Tibial nerve (tissue), 4 donors: ENCODE measurements around the gene ZBTB34. TPM values are rescaled to one million over a fixed set of nuclear protein-coding genes. Genes with fewer than 3 reads are reported as not detected.
A peak's percentile ranks its signal among the peaks of the same experiment; 100 is the strongest.

Experiments used
- DNase-seq, 2 donors: peaks; one replicate each; pipeline ENCODE4 v3.0.0-alpha.2; 2019; ENCODE audit warnings: low spot score in 2 of 2
- H3K27ac ChIP-seq, 4 donors: fragments of 200-600 bp; sonication (generic) in 3 of 4; one replicate each; pipeline ENCODE4 v1.5.1; 2017 to 2019; ENCODE audit warnings: mild to moderate bottlenecking in 1 of 4
- H3K27me3 ChIP-seq, 2 donors: fragments of 200-600 bp; sonication (generic) in 1 of 2; one replicate each; pipeline versions ENCODE4 v1.5.1 to v1.6.0; 2017 to 2019
- H3K36me3 ChIP-seq, 3 donors: fragments of 200-600 bp; sonication (generic); one replicate each; pipeline ENCODE4 v1.5.1; 2018 to 2019
- H3K4me1 ChIP-seq, 4 donors: fragments of 200-600 bp; sonication (generic) in 3 of 4; one replicate each; pipeline ENCODE4 v1.5.1; 2017 to 2019
- H3K4me3 ChIP-seq, 4 donors: fragments of 200-600 bp; sonication (generic) in 3 of 4; one replicate each; pipeline ENCODE4 v1.5.1; 2017 to 2019; ENCODE audit warnings: mild to moderate bottlenecking in 1 of 4, moderate library complexity in 1 of 4
- H3K9me3 ChIP-seq, 4 donors: fragments of 200-600 bp; sonication (generic) in 3 of 4; one replicate each; pipeline ENCODE4 v1.5.1; 2017 to 2019
- CTCF ChIP-seq, 5 experiments: fragments of 200-600 bp in 3 of 5; fragments of 450-650 bp in 2 of 5; sonication (generic) in 3 of 5; IDR thresholded peaks; one replicate each; pipeline ENCODE4 v1.5.1; 2016 to 2019; ENCODE audit warnings: antibody characterized with exemption in 5 of 5, mild to moderate bottlenecking in 3 of 5, moderate library complexity in 2 of 5
- EP300 ChIP-seq, 2 donors: sonication (generic); formaldehyde crosslinking; IDR thresholded peaks; one replicate each; pipeline ENCODE4 v1.6.1; 2017; ENCODE audit warnings: antibody characterized with exemption in 2 of 2, mild to moderate bottlenecking in 1 of 2
- POLR2A ChIP-seq, 2 donors: fragments of 450-650 bp; IDR thresholded peaks; one replicate each; pipeline ENCODE4 v1.6.1; 2017; ENCODE audit warnings: antibody characterized with exemption in 2 of 2, mild to moderate bottlenecking in 2 of 2, moderate library complexity in 2 of 2
- WGBS, 2 donors: methylation state at CpG; one replicate each; pipeline ENCODE4 v1.1.5; 2018; 5-methylcytosine and 5-hydroxymethylcytosine counted together
- total RNA-seq, 4 donors: library from RNA; depleted of rRNA; stranded (reverse); fragments of >200 nt; gene quantifications; one replicate each; pipeline ENCODE4 v1.1.0, GENCODE V29; 2016

ZBTB34 gene
- total RNA-seq, 4 donors from 2014 or later, result 10.8 to 14.0 (median 11.7) TPM

- no peaks in the 10 kb centered on the region for H3K27me3 ChIP-seq
- no peak for TF ChIP-seq POLR2A (IDR thresholded peaks at IDR 0.05)
- no peak for TF ChIP-seq EP300 (IDR thresholded peaks at IDR 0.05)
- no peak for TF ChIP-seq CTCF (IDR thresholded peaks at IDR 0.05)
- peak overlapping the region in 1 of 4 donors; percentile 50 for H3K27ac ChIP-seq
- DNase-seq, result no peak
- WGBS, 2 donors, result 76 to 79% methylated on average over 15 of the region's 15 CpGs
- peaks cover 0 to 15% (median 2%) of the 10 kb centered on the region in 4 donors for H3K4me1 ChIP-seq
- H3K4me3 ChIP-seq, result peak overlapping the region in 1 of 4 donors; percentile 49
- no peaks in the 10 kb centered on the region for H3K36me3 ChIP-seq
- no peaks in the 10 kb centered on the region for H3K9me3 ChIP-seq
Measured at GRCh38 chr9:126915846-126916543, 55.6 kb downstream of the ZBTB34 start.

DNA sequence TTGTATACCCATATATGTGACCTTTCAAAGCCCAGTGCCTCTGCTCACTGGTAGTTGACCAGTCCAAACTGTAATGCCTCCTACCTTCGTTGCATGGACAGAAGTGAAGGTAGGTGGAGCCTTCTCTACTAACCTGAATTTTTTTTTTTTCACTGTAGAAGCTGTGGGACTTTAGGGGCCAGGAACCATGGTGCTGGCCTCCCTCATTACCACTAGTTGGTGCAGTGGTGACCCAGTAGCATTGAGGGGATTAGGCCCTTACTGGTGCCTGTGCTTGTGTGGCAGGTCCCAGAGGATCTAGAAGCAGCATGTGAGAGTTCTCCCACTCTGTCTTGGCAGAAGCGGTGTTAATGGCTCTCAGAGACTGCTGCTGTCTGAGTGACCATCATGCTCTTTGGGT lies 56.5 kb downstream of the ZBTB34 start:
- H3K4me1 ChIP-seq, result peaks cover 0 to 15% (median 2%) of the 10 kb centered on the region in 4 donors
- TF ChIP-seq POLR2A (IDR thresholded peaks at IDR 0.05) (no peak), EP300 (IDR thresholded peaks at IDR 0.05) (no peak), CTCF (IDR thresholded peaks at IDR 0.05) (no peak)
- no peaks in the 10 kb centered on the region for H3K9me3 ChIP-seq
- no peaks in the 10 kb centered on the region for H3K27me3 ChIP-seq
- no peak for DNase-seq
- H3K27ac ChIP-seq, result no peak overlapping the region
- 75 to 90% methylated on average over 2 of the region's 2 CpGs for WGBS, 2 donors
- H3K4me3 ChIP-seq, result no peak overlapping the region
- H3K36me3 ChIP-seq, result no peaks in the 10 kb centered on the region

- no peak for DNase-seq
- no peaks in the 10 kb centered on the region for H3K9me3 ChIP-seq
- WGBS, 2 donors, result 64 to 73% methylated on average over 1 of the region's 1 CpG
- H3K4me1 ChIP-seq, result peaks cover 0 to 12% (median 2%) of the 10 kb centered on the region in 4 donors
- no peaks in the 10 kb centered on the region for H3K36me3 ChIP-seq
- H3K27me3 ChIP-seq, result no peaks in the 10 kb centered on the region
- H3K27ac ChIP-seq, result no peak overlapping the region
- no peak overlapping the region for H3K4me3 ChIP-seq
- no peak for TF ChIP-seq POLR2A (IDR thresholded peaks at IDR 0.05)
- TF ChIP-seq EP300 (IDR thresholded peaks at IDR 0.05), result no peak
- TF ChIP-seq CTCF (IDR thresholded peaks at IDR 0.05), result no peak
Measured at GRCh38 chr9:126919193-126919592, 58.8 kb downstream of the ZBTB34 start.

DNA sequence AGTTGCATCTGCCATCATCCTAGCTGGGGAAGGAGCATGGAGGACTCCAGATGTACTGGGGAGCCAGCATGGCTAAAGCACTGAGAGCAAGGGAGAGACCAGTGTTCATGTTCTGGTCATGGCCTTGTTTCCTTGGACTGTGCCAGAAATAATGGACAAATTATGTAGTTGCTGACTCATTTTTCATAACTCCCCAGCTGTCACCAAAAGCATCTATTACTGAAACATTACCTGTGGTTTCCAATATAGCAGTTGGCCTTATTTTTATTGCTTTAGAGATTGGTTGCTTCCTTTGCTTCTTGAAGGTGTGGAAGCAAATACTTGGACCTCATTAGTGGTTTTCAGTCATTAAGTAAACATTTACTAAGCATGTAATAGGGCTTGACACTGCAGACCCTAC lies 65.4 kb downstream of the ZBTB34 start:
- Histone ChIP-seq H3K27ac (no peak overlapping the region), H3K4me1 (no peaks in the 10 kb centered on the region), H3K27me3 (no peaks in the 10 kb centered on the region), H3K4me3 (no peak overlapping the region), H3K9me3 (no peaks in the 10 kb centered on the region), H3K36me3 (no peaks in the 10 kb centered on the region)
- TF ChIP-seq POLR2A (IDR thresholded peaks at IDR 0.05), result no peak
- TF ChIP-seq CTCF (IDR thresholded peaks at IDR 0.05), result no peak
- no peak for DNase-seq

DNA sequence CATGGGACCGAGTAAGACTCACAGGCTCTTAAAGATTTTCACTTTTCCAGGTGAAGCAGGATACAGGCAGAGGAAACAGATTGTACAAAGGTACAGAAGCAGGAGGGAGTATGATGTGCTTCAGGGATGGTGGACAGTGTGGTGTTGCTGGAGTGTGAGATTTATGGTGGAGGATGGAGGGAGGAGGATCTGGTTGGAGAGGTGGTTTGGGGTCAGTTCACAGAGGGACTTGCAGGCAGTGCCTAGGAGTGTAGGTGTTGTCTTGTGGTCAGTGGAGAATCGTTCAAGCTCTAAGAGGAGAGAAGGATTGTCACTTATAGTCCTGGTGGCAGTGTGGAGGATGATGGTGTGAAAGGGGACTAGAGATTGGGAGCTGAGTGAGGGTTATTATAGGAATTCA lies 65.9 kb downstream of the ZBTB34 start:
- no peaks in the 10 kb centered on the region for H3K27me3 ChIP-seq
- 75 to 88% methylated on average over 2 of the region's 2 CpGs for WGBS, 2 donors

More for the DNA sequence above, 65.9 kb downstream of the ZBTB34 start:
- TF ChIP-seq CTCF (IDR thresholded peaks at IDR 0.05), result no peak
- Histone ChIP-seq H3K4me1 (no peaks in the 10 kb centered on the region), H3K9me3 (no peaks in the 10 kb centered on the region), H3K36me3 (no peaks in the 10 kb centered on the region), H3K4me3 (no peak overlapping the region), H3K27ac (no peak overlapping the region)
- no peak for DNase-seq
